ENCODE measurements around the gene MAP7D2.

GRCh38 chrX:20061855-20062254, 54.9 kb downstream of the MAP7D2 start:
- TF ChIP-seq CTCF (IDR thresholded peaks at IDR 0.05): no peak
- no peak for TF ChIP-seq POLR2A (IDR thresholded peaks at IDR 0.05)
- TF ChIP-seq EP300 (IDR thresholded peaks at IDR 0.05): peak in 1 of 2 donors; percentile 16

All from tibial nerve (tissue), 4 donors.